ENCODE measurements around the gene NOTCH1.

- no peak for TF ChIP-seq CTCF (conservative IDR thresholded peaks at IDR 0.05; ENCODE audit: low read depth, low read length)
- no peak for TF ChIP-seq BHLHE40 (IDR thresholded peaks at IDR 0.05; ENCODE audit: low read depth, low read length)
- TF ChIP-seq POLR2A (IDR thresholded peaks at IDR 0.05; ENCODE audit: low read depth, low read length): no peak
- no peak for TF ChIP-seq CHD1 (IDR thresholded peaks at IDR 0.05; ENCODE audit: low read depth, low read length)
- TF ChIP-seq RFX5 (IDR thresholded peaks at IDR 0.05; ENCODE audit: low read depth, low read length): no peak
- TF ChIP-seq SMC3 (IDR thresholded peaks at IDR 0.05; ENCODE audit: low read depth, low read length): no peak
- no peak for TF ChIP-seq RAD21 (IDR thresholded peaks at IDR 0.05; ENCODE audit: low read length)
- TF ChIP-seq CEBPB (IDR thresholded peaks at IDR 0.05; ENCODE audit: low read depth, low read length): no peak
- TF ChIP-seq ELK1 (IDR thresholded peaks at IDR 0.05; ENCODE audit: borderline replicate concordance, low read depth, low read length): no peak
- TF ChIP-seq RCOR1 (IDR thresholded peaks at IDR 0.05; ENCODE audit: insufficient replicate concordance, low read length): no peak
These were observed 11.5 kb downstream of the NOTCH1 start for GRCh38 chr9:136534366-136534765.

All from IMR-90 (cell line).